ENCODE results near the gene MBD3L3.
"Not testable (repeated sequence)": the region's sequence is repeated elsewhere in the genome, so short reads cannot be mapped to it uniquely, and the experiment has no call there.

Gene MBD3L3

DNA sequence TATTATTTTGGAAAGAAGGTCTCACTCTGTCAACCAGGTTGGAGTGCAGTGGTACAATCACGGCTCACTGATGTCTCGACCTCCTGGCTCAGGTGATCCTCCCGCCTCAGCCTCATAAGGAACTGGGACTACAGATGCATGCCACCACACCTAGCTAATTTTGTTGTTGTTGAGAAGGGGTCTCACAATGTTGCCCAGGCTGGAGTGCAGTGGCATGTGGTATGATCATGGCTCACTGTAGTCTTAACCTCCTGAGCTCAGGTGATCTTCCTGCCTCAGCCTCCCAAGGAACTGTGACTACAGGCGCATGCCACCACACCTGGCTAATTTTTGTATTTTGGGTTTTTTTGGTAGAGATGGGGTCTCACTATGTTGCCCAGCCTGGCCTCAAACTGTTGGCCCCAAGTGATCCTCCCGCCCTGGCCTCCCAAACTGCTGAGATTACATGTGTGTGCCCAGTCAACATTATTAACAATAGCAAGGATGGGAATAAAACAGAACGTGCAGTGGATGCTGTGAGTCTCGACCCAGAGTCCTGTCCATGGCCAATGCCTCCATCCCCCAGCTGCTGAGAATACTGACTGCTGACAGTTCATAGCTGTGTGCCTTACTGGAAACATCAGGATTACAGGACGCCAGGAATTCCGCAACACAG, 5.4 kb upstream of the MBD3L3 start:
- DNase-seq (ENCODE audit: low read depth in 2 of 2): no peak

DNA sequence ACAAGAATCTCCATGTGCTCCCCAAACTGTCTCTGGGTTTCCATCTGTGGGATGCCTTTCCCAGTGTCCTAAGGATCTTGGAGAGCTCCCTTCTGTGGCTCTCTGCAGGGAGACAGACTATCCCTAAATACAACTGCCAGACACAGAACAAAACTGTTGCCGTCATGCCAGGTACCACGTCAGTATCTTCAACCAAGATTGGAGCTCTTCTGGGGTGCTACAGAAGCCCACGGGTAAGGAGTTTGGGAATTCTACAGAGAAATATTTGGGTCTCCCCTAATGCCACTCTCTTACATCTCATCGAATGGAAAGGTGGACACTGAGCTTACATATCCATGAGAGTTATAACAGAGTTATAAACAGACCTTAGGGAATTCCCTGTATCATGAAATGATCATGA, 4.9 kb upstream of the MBD3L3 start:
- DNase-seq (ENCODE audit: low read depth in 2 of 2): no peak

DNA sequence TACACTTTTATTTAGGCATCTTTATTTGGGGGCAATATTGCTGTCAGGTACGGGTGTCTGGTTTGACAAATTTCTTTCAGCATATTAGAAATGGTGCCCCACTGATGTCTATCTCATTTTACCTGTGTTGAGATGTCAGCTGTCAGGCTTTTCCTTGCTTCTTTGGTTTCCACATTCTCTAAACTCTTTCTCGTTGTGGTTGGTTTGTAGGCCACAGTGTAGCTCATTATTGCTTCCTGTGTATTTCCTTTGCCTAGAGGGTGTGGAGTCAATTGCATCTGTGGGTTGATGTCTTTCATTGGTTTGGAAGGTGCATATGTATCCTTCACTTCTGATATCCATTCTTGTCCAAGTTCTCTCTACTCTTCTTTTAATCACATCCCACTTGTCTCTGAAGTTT, 1.5 kb upstream of the MBD3L3 start:
- DNase-seq (ENCODE audit: low read depth in 2 of 2): not testable (repeated sequence)

DNA sequence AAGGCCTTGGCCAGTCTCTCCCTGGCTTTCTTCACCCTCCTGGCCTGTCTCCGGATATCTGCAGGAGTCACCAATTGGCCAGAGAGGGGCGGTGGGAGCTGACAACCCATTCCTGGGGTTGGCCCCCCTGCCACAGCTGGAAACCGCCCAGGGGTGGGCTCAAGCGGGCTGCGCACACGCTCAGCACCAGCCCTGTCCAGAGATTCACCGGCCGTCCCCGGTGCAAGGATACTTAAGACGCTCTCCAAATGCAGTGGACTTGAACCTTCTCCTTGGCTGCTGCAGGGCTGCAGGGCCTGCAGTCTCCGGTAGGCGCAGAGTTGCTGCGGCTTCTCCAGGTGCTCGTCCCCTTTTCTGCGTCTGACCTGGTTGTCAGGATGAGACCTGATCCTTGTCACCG, 2.1 kb downstream of the MBD3L3 start:
- not testable (repeated sequence) for DNase-seq (ENCODE audit: low read depth in 2 of 2)

DNA sequence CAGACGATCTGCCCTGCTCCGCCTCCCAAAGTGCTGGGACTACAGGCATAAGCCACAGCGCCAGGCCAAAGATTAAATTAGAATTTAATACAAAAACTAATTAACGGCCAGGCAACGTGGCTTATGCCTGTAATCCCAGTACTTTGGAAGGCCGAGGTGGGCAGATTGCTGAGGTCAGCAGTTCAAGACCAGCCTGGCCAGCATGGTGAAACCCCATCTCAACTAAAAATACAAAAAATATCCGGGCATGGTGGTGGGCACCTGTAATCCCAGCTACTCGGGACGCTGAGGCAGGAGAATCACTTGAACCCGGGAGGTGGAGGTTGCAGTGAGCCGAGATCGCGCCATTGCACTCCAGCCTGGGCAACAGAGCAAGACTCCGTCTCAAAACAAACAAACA, 2.8 kb downstream of the MBD3L3 start:
- DNase-seq (ENCODE audit: low read depth in 2 of 2): not testable (repeated sequence)

DNA sequence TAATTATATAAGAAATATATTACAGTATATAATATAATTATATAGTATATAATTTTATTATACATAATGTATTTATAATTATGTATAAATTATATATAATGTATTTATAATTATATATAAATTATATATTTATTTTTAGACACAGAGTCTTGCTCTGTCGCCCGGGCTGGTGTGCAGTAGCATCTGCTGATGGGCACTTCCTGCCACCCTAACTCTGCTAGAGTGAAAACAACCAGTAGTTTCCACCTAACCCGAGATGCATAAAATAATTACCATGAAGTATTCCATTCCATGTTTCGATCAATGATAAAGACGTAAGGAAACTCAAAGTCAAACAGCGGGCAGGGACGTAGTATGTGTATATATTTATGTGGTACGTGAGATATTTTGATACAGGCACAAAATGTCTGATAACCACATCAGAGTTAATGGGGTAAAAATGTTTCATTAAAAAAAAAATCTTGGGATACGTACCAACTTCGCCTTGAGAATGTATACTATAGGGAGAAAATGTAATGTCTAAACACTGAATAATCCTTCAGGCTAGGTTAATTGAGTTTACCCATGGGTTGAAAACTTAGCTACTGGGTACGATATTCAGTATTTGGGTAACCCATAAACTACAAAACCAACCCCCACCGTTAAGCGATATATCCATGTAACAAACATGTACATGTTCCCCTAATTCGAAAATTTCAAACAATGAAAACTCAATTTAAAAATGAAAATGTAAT, 3.7 kb downstream of the MBD3L3 start:
- DNase-seq (ENCODE audit: low read depth in 2 of 2): not testable (repeated sequence)

DNA sequence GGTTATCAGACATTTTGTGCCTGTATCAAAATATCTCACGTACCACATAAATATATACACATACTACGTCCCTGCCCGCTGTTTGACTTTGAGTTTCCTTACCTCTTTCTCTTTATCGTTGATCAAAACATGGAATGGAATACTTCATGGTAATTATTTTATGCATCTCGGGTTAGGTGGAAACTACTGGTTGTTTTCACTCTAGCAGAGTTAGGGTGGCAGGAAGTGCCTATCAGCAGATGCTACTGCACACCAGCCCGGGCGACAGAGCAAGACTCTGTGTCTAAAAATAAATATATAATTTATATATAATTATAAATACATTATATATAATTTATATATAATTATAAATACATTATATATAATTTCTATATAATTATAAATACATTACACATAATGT, 5.6 kb downstream of the MBD3L3 start:
- not testable (repeated sequence) for DNase-seq (ENCODE audit: low read depth in 2 of 2)

DNA sequence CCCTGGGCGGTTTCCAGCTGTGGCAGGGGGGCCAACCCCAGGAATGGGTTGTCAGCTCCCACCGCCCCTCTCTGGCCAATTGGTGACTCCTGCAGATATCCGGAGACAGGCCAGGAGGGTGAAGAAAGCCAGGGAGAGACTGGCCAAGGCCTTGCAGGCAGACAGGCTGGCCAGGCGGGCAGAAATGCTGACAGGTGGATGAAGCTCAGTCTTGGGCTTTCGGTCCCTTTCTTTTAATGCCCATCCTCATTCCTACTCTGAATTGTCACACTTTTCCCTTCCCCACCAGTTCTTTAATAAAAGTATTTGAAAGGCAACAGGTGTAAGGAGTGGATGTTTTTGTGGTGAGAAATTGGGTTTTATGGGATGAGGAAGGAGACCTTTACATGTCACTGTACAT, 7.1 kb downstream of the MBD3L3 start:
- DNase-seq (ENCODE audit: low read depth in 2 of 2): not testable (repeated sequence)

DNA sequence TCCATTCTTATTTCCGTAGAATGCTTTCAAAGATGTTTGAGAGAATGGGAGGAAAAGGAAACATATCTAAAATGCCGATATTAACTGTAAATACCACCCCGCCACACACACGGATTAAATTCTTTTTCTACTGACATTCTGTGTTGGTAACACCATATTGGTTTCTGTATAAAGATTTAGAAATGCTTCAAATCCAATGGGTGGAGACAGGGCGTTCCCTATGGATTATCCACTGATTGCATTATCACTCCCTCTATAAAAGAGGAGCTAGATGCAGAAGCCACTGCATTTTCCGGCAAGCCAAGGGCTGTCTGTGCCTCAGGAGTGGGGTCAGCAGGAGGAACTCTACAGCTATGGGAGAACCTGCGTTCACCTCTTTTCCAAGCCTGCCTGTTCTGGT, 9.5 kb downstream of the MBD3L3 start, which contains the start of gene MBD3L2:
MBD3L2 (plus strand) TSS at position 301 of the 400 bp plus-strand sequence; CDS start at position 354, 53 bp downstream.
- not testable (repeated sequence) for DNase-seq (ENCODE audit: low read depth in 2 of 2)

DNA sequence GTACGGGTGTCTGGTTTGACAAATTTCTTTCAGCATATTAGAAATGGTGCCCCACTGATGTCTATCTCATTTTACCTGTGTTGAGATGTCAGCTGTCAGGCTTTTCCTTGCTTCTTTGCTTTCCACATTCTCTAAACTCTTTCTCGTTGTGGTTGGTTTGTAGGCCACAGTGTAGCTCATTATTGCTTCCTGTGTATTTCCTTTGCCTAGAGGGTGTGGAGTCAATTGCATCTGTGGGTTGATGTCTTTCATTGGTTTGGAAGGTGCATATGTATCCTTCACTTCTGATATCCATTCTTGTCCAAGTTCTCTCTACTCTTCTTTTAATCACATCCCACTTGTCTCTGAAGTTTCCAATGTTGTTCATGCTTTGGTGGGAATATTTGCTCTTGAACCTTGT, 16.9 kb downstream of the MBD3L3 start:
- DNase-seq (ENCODE audit: low read depth in 2 of 2): not testable (repeated sequence)

DNA sequence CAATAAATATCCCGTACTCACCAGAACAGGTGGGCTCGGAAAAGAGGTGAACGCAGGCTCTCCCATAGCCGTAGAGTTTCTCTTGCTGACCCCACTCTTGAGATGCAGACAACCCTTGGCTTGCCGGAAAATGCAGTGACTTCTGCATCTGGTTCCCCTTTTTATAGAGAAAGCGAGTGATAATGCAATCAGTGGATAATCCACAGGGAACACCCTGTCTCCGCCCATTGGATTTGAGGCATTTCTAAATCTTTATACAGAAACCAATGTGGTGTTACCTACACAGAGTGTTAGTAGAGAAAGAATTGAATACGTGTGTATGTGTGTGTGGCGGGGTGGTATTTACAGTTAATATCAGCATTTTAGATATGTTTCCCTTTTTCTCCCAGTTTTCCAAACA, 18.4 kb downstream of the MBD3L3 start, which contains the start of gene MBD3L4:
MBD3L4 (minus strand) TSS at position 101 of the 400 bp plus-strand sequence; CDS start at position 66, 35 bp downstream.
- not testable (repeated sequence) for DNase-seq (ENCODE audit: low read depth in 2 of 2)

DNA sequence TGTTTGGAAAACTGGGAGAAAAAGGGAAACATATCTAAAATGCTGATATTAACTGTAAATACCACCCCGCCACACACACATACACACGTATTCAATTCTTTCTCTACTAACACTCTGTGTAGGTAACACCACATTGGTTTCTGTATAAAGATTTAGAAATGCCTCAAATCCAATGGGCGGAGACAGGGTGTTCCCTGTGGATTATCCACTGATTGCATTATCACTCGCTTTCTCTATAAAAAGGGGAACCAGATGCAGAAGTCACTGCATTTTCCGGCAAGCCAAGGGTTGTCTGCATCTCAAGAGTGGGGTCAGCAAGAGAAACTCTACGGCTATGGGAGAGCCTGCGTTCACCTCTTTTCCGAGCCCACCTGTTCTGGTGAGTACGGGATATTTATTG, 28.2 kb downstream of the MBD3L3 start, which contains the start of gene MBD3L5:
MBD3L5 (plus strand) TSS at position 301 of the 400 bp plus-strand sequence; CDS start at position 335, 34 bp downstream.
- DNase-seq (ENCODE audit: low read depth in 2 of 2): not testable (repeated sequence)

DNA sequence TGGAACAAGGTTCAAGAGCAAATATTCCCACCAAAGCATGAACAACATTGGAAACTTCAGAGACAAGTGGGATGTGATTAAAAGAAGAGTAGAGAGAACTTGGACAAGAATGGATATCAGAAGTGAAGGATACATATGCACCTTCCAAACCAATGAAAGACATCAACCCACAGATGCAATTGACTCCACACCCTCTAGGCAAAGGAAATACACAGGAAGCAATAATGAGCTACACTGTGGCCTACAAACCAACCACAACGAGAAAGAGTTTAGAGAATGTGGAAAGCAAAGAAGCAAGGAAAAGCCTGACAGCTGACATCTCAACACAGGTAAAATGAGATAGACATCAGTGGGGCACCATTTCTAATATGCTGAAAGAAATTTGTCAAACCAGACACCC, 29.7 kb downstream of the MBD3L3 start:
- not testable (repeated sequence) for DNase-seq (ENCODE audit: low read depth in 2 of 2)

DNA sequence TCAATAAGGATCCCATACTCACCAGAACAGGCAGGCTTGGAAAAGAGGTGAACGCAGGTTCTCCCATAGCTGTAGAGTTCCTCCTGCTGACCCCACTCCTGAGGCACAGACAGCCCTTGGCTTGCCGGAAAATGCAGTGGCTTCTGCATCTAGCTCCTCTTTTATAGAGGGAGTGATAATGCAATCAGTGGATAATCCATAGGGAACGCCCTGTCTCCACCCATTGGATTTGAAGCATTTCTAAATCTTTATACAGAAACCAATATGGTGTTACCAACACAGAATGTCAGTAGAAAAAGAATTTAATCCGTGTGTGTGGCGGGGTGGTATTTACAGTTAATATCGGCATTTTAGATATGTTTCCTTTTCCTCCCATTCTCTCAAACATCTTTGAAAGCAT, 37.1 kb downstream of the MBD3L3 start, which contains the start of gene MBD3L2B:
MBD3L2B (minus strand) TSS at position 101 of the 400 bp plus-strand sequence; CDS start at position 67, 34 bp downstream.
- DNase-seq (ENCODE audit: low read depth in 2 of 2): not testable (repeated sequence)

DNA sequence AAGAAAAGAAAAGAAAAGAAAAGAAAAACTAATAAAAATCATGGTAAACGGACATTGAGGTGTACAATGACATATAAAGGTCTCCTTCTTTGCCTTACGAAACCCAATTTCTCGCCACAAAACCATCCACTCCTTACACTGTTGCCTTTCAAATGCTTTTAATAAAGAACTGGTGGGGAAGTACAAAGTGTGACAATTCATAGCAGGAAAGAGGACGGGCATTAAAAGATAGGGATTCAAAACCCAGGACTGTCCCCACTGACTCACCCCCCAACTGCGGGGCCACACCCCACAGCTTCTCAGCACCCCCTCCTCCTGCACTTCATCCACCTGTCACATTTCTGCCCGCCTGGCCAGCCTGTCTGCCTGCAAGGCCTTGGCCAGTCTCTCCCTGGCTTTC, 39.6 kb downstream of the MBD3L3 start:
- no peak for DNase-seq (ENCODE audit: low read depth in 2 of 2)

DNA sequence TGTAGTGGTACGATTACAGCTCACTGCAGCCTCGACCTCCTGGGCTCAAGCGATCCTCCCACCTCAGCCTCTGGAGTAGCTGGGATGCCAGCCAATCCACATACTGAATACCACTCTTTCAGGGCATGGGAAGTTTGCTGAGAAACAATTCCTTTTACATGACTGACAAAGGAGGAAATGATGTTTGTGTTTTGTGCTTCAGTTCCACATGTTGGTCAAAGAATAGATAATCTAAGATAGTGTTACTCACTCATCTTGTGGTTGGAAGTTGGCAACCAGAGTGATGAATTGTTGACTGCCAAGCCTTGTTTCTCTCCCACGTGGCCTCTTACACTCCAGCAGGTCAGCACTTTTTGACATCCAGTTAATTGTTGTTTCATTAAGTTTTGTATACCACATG, 44.8 kb downstream of the MBD3L3 start:
- DNase-seq (ENCODE audit: low read depth in 2 of 2): no peak

DNA sequence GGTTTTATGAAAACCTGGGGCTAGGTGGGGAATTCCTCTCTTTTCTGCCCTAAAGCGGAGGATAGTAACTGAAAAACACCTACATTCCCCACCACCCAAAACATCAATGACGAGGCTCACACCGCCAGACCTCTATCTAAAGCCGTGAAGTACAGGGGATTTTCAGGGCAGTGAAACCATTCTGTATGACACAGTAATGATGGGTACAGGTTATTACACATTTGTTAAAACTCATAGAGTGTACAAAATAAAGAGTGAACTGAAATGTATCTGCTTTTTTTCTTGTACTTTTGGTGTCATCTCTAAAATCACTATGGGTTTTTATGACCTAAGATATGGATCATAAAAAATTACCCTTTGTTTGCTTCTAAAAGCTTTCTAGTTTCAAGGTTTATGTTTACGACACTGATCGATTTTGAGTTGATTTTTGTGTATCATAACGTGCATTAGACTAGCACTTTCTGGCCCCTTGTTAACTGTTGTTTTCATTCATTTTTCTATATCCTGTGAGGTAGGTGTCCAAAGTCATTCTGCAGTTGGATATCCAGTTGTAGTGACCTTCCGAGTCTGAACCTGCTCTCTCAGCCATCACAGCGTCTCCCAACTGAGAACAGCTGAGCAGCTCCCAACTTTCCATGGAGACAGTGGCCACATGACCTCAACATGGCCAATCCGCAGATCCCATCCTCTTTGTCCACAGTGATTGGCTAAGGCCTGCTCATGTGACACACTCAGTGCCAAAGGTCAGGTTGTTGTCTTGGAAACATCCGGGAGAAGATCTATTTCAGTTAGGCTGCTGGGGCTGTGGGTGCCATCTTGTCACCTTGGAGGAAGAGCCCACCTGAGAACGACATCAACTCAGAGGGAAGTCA, 47.5 kb downstream of the MBD3L3 start:
- DNase-seq (ENCODE audit: low read depth in 2 of 2): no peak

DNA sequence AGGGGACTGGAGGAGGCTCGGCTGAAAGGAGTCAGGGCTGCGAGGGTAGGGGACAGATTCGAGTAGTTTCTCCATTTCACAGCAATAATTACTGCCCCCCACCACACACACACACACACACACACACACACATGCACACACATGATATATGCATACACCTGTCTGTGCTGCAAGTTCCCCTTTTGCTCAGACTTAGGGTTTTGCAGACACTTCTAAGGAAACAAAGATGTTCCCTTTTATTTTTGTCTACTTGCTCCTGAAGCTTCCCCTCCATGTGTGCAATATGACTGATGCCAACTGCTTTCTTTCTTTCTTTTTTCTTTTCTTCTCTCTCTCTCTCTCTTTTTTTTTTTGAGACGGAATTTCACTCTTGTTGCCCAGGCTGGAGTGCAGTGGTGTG, 50.6 kb downstream of the MBD3L3 start:
- DNase-seq (ENCODE audit: low read depth in 2 of 2): no peak

Measured in activated CD8-positive, alpha-beta memory T cell treated with anti-CD3 and anti-CD28 coated beads for 4 hours (primary cell).